Common myeloid progenitor, CD34-positive (primary cell): Measurements from ENCODE around the gene PHYKPL.

Experiments
- CTCF ChIA-PET: fragments of 350-600 bp; sonication (Branson Sonifier 250); formaldehyde crosslinking; loops from one replicate; lab custom pipeline; 2021; ENCODE audit warnings: antibody characterized with exemption; lab: Charles Lee
- POLR2A ChIA-PET: fragments of 350-600 bp; sonication (Branson Sonifier 250); formaldehyde crosslinking; loops from one replicate; lab custom pipeline; 2021; ENCODE audit warnings: antibody characterized with exemption; lab: Charles Lee
- DNase-seq, 3 donors: peaks; one replicate each; pipeline versions ENCODE4 v3.0.0 to v3.0.0-alpha.2; 2013
- H3K27ac ChIP-seq, 2 experiments: 1 replicate in 1 of 2; 2 replicates in 1 of 2; pipeline ENCODE4 v1.7.0; 2013; ENCODE audit warnings: inconsistent platforms in 2 of 2, low read length in 2 of 2, mild to moderate bottlenecking in 2 of 2, low read depth in 1 of 2, moderate library complexity in 1 of 2; ENCODE audit not compliant: severe bottlenecking in 2 of 2, insufficient read depth in 1 of 2, poor library complexity in 1 of 2
- H3K27me3 ChIP-seq, 5 experiments: replicated peaks in 2 of 5; 1 replicate in 3 of 5; 2 replicates in 2 of 5; pipeline versions ENCODE4 v1.6.1 to v1.7.0; 2013; ENCODE audit warnings: low read length in 4 of 5, mild to moderate bottlenecking in 2 of 5, moderate library complexity in 2 of 5, inconsistent platforms in 1 of 5; ENCODE audit not compliant: insufficient read depth in 5 of 5, control insufficient read depth in 4 of 5
- H3K36me3 ChIP-seq, 4 experiments: 1 replicate in 2 of 4; 2 replicates in 2 of 4; pipeline versions ENCODE4 v1.6.1 to v1.7.0; 2013; ENCODE audit warnings: low read length in 3 of 4, control low read depth in 1 of 4, mild to moderate bottlenecking in 1 of 4; ENCODE audit not compliant: control insufficient read depth in 4 of 4, insufficient read depth in 4 of 4
- H3K4me1 ChIP-seq, 4 experiments: 1 replicate in 3 of 4; 2 replicates in 1 of 4; pipeline versions ENCODE4 v1.6.1 to v1.7.1; 2013; ENCODE audit warnings: low read length in 3 of 4, mild to moderate bottlenecking in 3 of 4, control low read depth in 1 of 4, inconsistent platforms in 1 of 4, moderate library complexity in 1 of 4; ENCODE audit not compliant: control insufficient read depth in 4 of 4, insufficient read depth in 4 of 4; ENCODE audit errors: control extremely low read depth in 1 of 4
- H3K4me3 ChIP-seq, 7 experiments: 1 replicate in 4 of 7; 2 replicates in 3 of 7; pipeline versions ENCODE4 v1.5.1 to v1.7.0; 2013; ENCODE audit warnings: mild to moderate bottlenecking in 7 of 7, low read length in 6 of 7, moderate library complexity in 6 of 7, inconsistent platforms in 2 of 7, low read depth in 2 of 7, control low read depth in 1 of 7; ENCODE audit not compliant: insufficient read depth in 4 of 7, control insufficient read depth in 1 of 7; ENCODE audit errors: extremely low read depth in 1 of 7
- H3K9me3 ChIP-seq, 5 experiments: 1 replicate in 4 of 5; 2 replicates in 1 of 5; pipeline versions ENCODE4 v1.6.1 to v1.7.1; 2013; ENCODE audit warnings: low read length in 4 of 5, mild to moderate bottlenecking in 2 of 5, inconsistent platforms in 1 of 5, low read depth in 1 of 5, moderate library complexity in 1 of 5; ENCODE audit not compliant: control insufficient read depth in 4 of 5, insufficient read depth in 2 of 5; ENCODE audit errors: control extremely low read depth in 1 of 5
- WGBS: methylation state at CpG from one replicate; pipeline ENCODE4 v1.1.5; 2013; ENCODE audit not compliant: insufficient coverage; 5-methylcytosine and 5-hydroxymethylcytosine counted together

Gene PHYKPL

GRCh38 chr5:178272591-178272990 is 40.0 kb upstream of the PHYKPL start:
- DNase-seq, result no peak
- ChIA-PET CTCF (interaction anchor here (0.9 to 3.6 kb wide), 4 partner anchors 8 to 91 kb away, joined by 3 to 9 read pairs (median 6); no protein-coding TSS in a partner anchor), POLR2A (no interaction called here)
- Histone ChIP-seq H3K27ac (no peak overlapping the region), H3K4me1 (no peaks in the 10 kb centered on the region), H3K4me3 (no peak overlapping the region), H3K9me3 (peaks cover 0 to 11% (median 4%) of the 10 kb centered on the region in 5 experiments), H3K36me3 (no peaks in the 10 kb centered on the region), H3K27me3 (no peaks in the 10 kb centered on the region)
- whole genome bisulfite sequencing, result 97% methylated on average over 9 of the region's 9 CpGs

DNA sequence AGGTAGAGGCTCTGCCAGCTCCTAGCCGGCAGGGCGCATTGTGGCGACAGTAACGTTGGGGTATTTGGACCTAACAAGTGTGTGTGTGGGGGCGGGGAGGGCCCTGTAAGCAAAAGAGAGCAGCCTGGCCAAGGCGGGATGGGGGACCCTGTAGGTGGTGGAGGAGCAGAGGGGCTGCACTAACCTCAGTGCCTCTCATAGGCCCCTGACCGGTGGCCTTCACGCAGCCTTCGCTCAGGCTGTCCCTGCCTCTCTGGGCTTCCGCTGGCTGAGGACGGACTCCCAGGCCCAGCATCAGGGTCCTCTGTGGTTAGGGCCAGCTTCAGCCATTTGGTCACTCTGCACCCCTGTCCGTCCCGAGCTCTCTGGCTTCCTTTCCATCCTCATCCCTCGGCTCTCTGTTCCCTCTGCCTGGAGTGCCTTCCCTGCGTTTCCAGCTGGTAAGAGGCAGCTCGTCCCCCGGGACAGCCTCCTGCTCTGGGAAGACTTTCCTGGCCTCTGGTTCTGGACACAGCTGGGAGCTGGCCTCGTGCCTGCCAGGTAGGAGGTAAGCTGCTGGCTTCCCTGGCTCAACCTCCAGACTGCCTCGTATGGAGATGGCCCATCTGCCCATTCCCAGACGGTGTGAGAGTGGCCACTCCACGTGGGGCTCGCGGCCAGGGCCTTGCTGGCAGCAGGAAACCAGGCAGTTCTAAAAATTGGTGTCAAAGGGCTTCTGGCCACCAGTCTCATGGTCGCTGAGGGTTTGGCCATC is 39.3 kb upstream of the PHYKPL start:
- WGBS, result 93% methylated on average over 20 of the region's 24 CpGs
- no peaks in the 10 kb centered on the region for H3K36me3 ChIP-seq
- ChIA-PET POLR2A (no interaction called here), CTCF (interaction anchor here (0.9 to 3.6 kb wide), 5 partner anchors 9 to 90 kb away, joined by 3 to 9 read pairs (median 6); no protein-coding TSS in a partner anchor)
- no peaks in the 10 kb centered on the region for H3K4me1 ChIP-seq
- peaks cover 0 to 11% (median 4%) of the 10 kb centered on the region in 5 experiments for H3K9me3 ChIP-seq
- no peaks in the 10 kb centered on the region for H3K27me3 ChIP-seq
- H3K4me3 ChIP-seq, result no peak overlapping the region
- DNase-seq, result no peak
- no peak overlapping the region for H3K27ac ChIP-seq

- H3K4me3 ChIP-seq, result no peak overlapping the region
- H3K36me3 ChIP-seq, result no peaks in the 10 kb centered on the region
- H3K4me1 ChIP-seq, result no peaks in the 10 kb centered on the region
- no peaks in the 10 kb centered on the region for H3K27me3 ChIP-seq
- no peak overlapping the region for H3K27ac ChIP-seq
- no peak for DNase-seq
- H3K9me3 ChIP-seq, result peaks cover 0 to 11% (median 4%) of the 10 kb centered on the region in 5 experiments
- 100% methylated on average over 2 of the region's 4 CpGs for WGBS
- ChIA-PET POLR2A (no interaction called here), CTCF (interaction anchor here (0.8 to 3.6 kb wide), 5 partner anchors 9 to 36 kb away, joined by 3 to 9 read pairs (median 6); no protein-coding TSS in a partner anchor)
Observed at GRCh38 chr5:178271231-178271630, 38.6 kb upstream of the PHYKPL start.

DNA sequence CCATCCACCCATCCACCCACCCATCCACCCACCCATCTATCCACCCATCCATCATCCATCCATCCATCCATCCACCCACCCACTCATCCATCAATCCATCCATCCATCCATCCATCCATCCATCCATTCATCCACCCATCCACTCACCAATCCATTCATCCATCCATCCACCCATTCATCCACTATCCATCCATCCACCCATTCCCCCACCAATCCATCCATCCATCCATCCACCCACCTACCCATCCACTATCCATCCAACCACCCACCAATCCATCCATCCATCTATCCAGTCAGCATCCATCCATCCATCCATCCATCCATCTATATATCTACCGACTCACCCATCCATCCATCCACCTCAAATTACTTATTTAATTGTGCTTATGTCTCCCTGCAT is 36.9 kb upstream of the PHYKPL start:
- H3K27ac ChIP-seq, result no peak overlapping the region
- no peaks in the 10 kb centered on the region for H3K27me3 ChIP-seq
- DNase-seq, result no peak
- 86% methylated on average over 1 of the region's 1 CpG for WGBS
- H3K4me1 ChIP-seq, result no peaks in the 10 kb centered on the region
- no peak overlapping the region for H3K4me3 ChIP-seq
- no peaks in the 10 kb centered on the region for H3K9me3 ChIP-seq
- H3K36me3 ChIP-seq, result no peaks in the 10 kb centered on the region
- CTCF ChIA-PET, result no interaction called here
- POLR2A ChIA-PET, result no interaction called here

- 95% methylated on average over 10 of the region's 10 CpGs for WGBS
- Histone ChIP-seq H3K36me3 (no peaks in the 10 kb centered on the region), H3K9me3 (peaks cover 0 to 2% (median 0%) of the 10 kb centered on the region in 5 experiments), H3K4me1 (no peaks in the 10 kb centered on the region), H3K27ac (no peak overlapping the region), H3K27me3 (no peaks in the 10 kb centered on the region), H3K4me3 (no peak overlapping the region)
- ChIA-PET POLR2A (no interaction called here), CTCF (interaction anchor here (0.8 kb wide), 1 partner anchor 17 kb away, joined by 3 read pairs; no protein-coding TSS in a partner anchor)
- DNase-seq, result no peak
Observed at GRCh38 chr5:178267876-178268275, 35.3 kb upstream of the PHYKPL start.

DNA sequence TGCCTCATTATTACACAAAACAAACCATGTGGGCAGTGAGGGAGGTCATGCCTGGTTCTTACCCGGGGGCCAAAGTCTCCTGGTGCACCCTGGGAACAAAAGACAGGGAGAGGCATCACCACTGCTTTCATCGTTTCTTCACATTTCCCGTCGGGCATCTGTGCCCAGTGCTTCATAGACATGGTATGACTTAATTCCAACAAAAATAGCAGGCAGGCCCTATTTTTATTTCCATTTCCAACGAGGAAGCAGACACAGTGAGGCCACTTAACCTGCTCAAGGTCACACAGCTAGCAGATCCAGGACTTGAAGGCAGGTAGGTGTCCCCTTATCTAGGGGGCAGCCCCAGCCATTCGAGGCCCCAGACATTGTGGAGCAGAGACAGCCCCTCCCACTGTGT is 34.6 kb upstream of the PHYKPL start:
- no peaks in the 10 kb centered on the region for H3K27me3 ChIP-seq
- 82% methylated on average over 6 of the region's 6 CpGs for WGBS
- POLR2A ChIA-PET, result no interaction called here
- no peaks in the 10 kb centered on the region for H3K36me3 ChIP-seq
- CTCF ChIA-PET, result interaction anchor here (0.8 to 1.2 kb wide), 2 partner anchors 17 to 32 kb away, joined by 3 read pairs; no protein-coding TSS in a partner anchor
- no peak for DNase-seq
- H3K27ac ChIP-seq, result no peak overlapping the region
- H3K4me1 ChIP-seq, result no peaks in the 10 kb centered on the region
- no peak overlapping the region for H3K4me3 ChIP-seq
- peaks cover 0 to 2% (median 0%) of the 10 kb centered on the region in 5 experiments for H3K9me3 ChIP-seq

- H3K9me3 ChIP-seq, result peaks cover 0 to 2% (median 0%) of the 10 kb centered on the region in 5 experiments
- no peak overlapping the region for H3K27ac ChIP-seq
- ChIA-PET POLR2A (no interaction called here), CTCF (interaction anchor here (1.2 kb wide), 1 partner anchor 32 kb away, joined by 3 read pairs; no protein-coding TSS in a partner anchor)
- no peaks in the 10 kb centered on the region for H3K27me3 ChIP-seq
- WGBS, result 99% methylated on average over 9 of the region's 10 CpGs
- DNase-seq, result no peak
- no peak overlapping the region for H3K4me3 ChIP-seq
- no peaks in the 10 kb centered on the region for H3K4me1 ChIP-seq
- no peaks in the 10 kb centered on the region for H3K36me3 ChIP-seq
Observed at GRCh38 chr5:178266581-178266980, 34.0 kb upstream of the PHYKPL start.
